ENCODE results near the gene VAMP1. TPM values are rescaled to one million over a fixed set of nuclear protein-coding genes. Genes with fewer than 3 reads are reported as not detected.

The VAMP1 gene
- total RNA-seq, 4 donors from 2014 or later = 10.5 to 45.5 (median 17.9) TPM

DNA sequence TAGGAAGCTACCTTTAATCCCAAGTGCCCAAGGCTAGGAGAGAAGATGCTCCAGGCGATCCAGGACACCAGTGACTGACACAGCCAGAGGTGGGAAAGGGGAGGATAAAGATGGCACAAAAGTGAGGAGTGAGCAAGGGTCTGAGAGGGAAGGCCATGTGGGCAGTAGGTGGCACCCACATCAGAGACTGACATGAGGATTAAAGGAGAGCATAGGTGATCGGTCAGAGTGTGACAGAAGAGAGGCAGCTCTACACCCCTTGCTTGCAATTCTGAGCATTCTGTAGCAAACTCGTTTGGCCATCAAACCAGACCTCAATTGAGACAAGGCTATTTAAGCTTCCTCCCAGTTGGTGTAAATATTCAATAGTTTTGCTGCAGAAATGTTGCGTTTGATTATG is 26.4 kb downstream of the VAMP1 start:
- WGBS, 2 donors (ENCODE audit: low coverage in 1 of 2) = 71 to 89% methylated on average over 4 of the region's 4 CpGs

GRCh38 chr12:6443361-6443983 is 27.0 kb downstream of the VAMP1 start:
- Histone ChIP-seq H3K36me3 (peaks cover 0 to 80% of the 10 kb centered on the region in 2 donors), H3K27ac (no peak overlapping the region), H3K9me3 (no peaks in the 10 kb centered on the region), H3K4me3 (no peak overlapping the region), H3K4me1 (peaks cover 0 to 4% (median 0%) of the 10 kb centered on the region in 3 donors), H3K27me3 (no peaks in the 10 kb centered on the region)
- TF ChIP-seq POLR2A (IDR thresholded peaks at IDR 0.05) (no peak), POLR2AphosphoS5 (IDR thresholded peaks at IDR 0.05) (no peak), CTCF (IDR thresholded peaks at IDR 0.05) (no peak), EP300 (IDR thresholded peaks at IDR 0.05) (no peak)
- no peak for ATAC-seq
- whole genome bisulfite sequencing, 2 donors (ENCODE audit: low coverage in 1 of 2) = 61 to 73% methylated on average over 4 to 5 of the region's 9 CpGs

More for the DNA sequence above, 26.4 kb downstream of the VAMP1 start:
- peaks cover 0 to 75% of the 10 kb centered on the region in 2 donors for H3K36me3 ChIP-seq
- no peak for TF ChIP-seq POLR2AphosphoS5 (IDR thresholded peaks at IDR 0.05)
- no peak for TF ChIP-seq CTCF (IDR thresholded peaks at IDR 0.05)
- TF ChIP-seq POLR2A (IDR thresholded peaks at IDR 0.05) = no peak
- TF ChIP-seq EP300 (IDR thresholded peaks at IDR 0.05) = no peak
- no peaks in the 10 kb centered on the region for H3K9me3 ChIP-seq
- no peaks in the 10 kb centered on the region for H3K27me3 ChIP-seq
- H3K4me3 ChIP-seq = no peak overlapping the region
- ATAC-seq = no peak
- H3K4me1 ChIP-seq = peaks cover 0 to 9% (median 0%) of the 10 kb centered on the region in 3 donors
- no peak overlapping the region for H3K27ac ChIP-seq

- Histone ChIP-seq H3K27me3 (no peaks in the 10 kb centered on the region), H3K36me3 (peaks cover 0 to 77% of the 10 kb centered on the region in 2 donors), H3K4me3 (no peak overlapping the region), H3K4me1 (no peaks in the 10 kb centered on the region), H3K27ac (no peak overlapping the region), H3K9me3 (no peaks in the 10 kb centered on the region)
- ATAC-seq = no peak
- no peak for TF ChIP-seq EP300 (IDR thresholded peaks at IDR 0.05)
- no peak for TF ChIP-seq POLR2A (IDR thresholded peaks at IDR 0.05)
- no peak for TF ChIP-seq POLR2AphosphoS5 (IDR thresholded peaks at IDR 0.05)
- TF ChIP-seq CTCF (IDR thresholded peaks at IDR 0.05) = no peak
- WGBS, 2 donors (ENCODE audit: low coverage in 1 of 2) = 20 to 33% methylated on average over 1 of the region's 9 CpGs
Observed at GRCh38 chr12:6442836-6443235, 27.6 kb downstream of the VAMP1 start.

- no peak overlapping the region for H3K4me3 ChIP-seq
- no peaks in the 10 kb centered on the region for H3K4me1 ChIP-seq
- peaks cover 0 to 52% of the 10 kb centered on the region in 2 donors for H3K36me3 ChIP-seq
- H3K27ac ChIP-seq = no peak overlapping the region
- TF ChIP-seq EP300 (IDR thresholded peaks at IDR 0.05) (no peak), CTCF (IDR thresholded peaks at IDR 0.05) (no peak), POLR2A (IDR thresholded peaks at IDR 0.05) (no peak), POLR2AphosphoS5 (IDR thresholded peaks at IDR 0.05) (no peak)
- 32 to 48% methylated on average over 1 of the region's 1 CpG for WGBS, 2 donors (ENCODE audit: low coverage in 1 of 2)
- no peaks in the 10 kb centered on the region for H3K9me3 ChIP-seq
- ATAC-seq = no peak
- no peaks in the 10 kb centered on the region for H3K27me3 ChIP-seq
Observed at GRCh38 chr12:6440391-6440790, 30.1 kb downstream of the VAMP1 start.

DNA sequence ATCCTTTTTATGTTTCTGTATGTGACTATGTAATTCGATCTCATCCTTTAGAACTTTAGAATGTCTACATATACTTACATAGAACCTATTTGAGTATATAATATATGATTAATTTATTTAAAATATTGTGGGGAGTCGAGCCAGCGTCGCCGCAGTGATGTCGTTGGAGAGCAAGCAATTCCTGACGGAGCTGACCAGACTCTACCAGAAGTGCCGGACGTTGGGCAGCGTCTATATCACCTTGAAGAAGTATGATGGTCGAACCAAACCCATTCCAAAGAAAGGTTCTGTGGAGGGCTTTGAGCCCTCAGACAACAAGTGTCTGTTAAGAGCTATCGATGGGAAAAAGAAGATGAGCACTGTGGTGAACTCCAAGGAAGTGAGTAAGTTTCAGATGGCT is 32.1 kb downstream of the VAMP1 start:
- H3K4me3 ChIP-seq = no peak overlapping the region
- peaks cover 0 to 32% of the 10 kb centered on the region in 2 donors for H3K36me3 ChIP-seq
- H3K9me3 ChIP-seq = no peaks in the 10 kb centered on the region
- WGBS, 2 donors (ENCODE audit: low coverage in 1 of 2) = 80 to 87% methylated on average over 10 to 12 of the region's 12 CpGs
- H3K27me3 ChIP-seq = no peaks in the 10 kb centered on the region
- ATAC-seq = no peak
- no peak overlapping the region for H3K27ac ChIP-seq
- TF ChIP-seq POLR2AphosphoS5 (IDR thresholded peaks at IDR 0.05) = no peak
- no peaks in the 10 kb centered on the region for H3K4me1 ChIP-seq
